Renal pelvis (tissue), 4 donors: ENCODE results near the gene ANKMY1. TPM values are rescaled to one million over a fixed set of nuclear protein-coding genes. Genes with fewer than 3 reads are reported as not detected.
A peak's percentile ranks its signal among the peaks of the same experiment; 100 is the strongest.
"Not testable (repeated sequence)": the region's sequence is repeated elsewhere in the genome, so short reads cannot be mapped to it uniquely, and the experiment has no call there.

Experiments used
- DNase-seq: peaks from one replicate; pipeline ENCODE4 v3.0.0-alpha.2; 2013
- polyA plus RNA-seq, 3 donors: library from polyadenylated mRNA; unstranded; fragments of 120-200 nt; gene quantifications; one replicate each; pipeline ENCODE4 v1.2.1, GENCODE V29; 2013; ENCODE audit not compliant: insufficient read length in 3 of 3

The ANKMY1 gene
- polyA plus RNA-seq, 3 donors, result 11.7 to 15.6 (median 12.6) TPM

DNA sequence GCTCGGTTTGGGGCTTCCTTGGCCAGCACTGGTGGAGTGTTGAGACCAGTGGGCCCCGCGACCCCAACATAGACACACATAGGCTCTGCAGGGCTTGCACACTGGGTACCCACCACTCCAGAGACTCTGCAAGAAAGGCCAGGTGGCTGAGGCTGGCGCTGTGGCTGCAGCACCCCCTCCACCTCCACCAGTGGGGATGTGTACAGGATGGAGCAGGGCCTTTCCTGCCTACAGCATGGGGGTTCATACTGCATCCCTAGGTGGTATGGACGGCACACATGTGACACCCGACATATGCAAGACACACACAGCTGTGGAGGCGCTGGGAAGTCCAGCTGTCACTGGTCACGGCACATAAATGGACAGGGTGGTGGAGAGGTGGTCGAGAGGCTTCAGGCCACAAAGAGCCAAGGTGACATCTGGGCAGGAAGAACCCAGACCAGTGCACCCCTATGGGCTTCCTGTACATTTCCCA, 11.8 kb upstream of the ANKMY1 start:
- no peak for DNase-seq

DNA sequence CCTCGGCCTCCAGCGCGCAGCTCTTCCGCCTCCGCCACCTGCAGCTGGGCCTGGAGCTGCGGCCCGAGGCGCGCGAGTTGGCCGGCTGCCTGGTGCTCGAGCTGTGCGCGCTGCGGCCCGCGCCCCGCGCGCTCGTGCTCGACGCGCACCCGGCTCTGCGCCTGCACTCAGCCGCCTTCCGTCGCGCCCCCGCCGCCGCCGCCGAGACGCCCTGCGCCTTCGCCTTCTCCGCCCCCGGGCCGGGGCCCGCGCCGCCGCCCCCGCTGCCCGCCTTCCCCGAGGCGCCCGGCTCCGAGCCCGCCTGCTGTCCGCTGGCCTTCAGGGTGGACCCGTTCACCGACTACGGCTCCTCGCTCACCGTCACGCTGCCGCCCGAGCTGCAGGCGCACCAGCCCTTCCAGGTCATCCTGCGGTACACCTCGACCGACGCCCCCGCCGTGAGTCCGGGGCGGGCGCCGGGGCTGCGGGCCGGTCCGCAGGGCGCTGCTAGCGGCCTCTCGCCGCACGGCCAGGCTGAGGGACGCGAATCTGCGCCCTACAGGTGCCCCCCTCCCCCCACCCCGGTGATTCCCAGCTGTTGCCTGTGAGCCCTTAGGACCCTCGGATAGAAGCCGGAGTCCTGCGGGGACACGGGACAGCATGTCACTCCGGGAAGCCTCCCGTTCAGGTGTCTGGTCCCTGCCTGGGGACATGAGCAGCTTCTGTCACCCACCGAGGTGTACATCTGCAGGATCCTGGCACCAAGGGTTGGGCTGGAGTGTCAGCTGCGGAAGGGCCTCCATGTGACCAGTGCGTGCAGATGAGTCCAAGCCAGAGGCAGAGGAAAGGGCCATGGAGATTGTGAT, 11.1 kb upstream of the ANKMY1 start:
- no peak for DNase-seq

DNA sequence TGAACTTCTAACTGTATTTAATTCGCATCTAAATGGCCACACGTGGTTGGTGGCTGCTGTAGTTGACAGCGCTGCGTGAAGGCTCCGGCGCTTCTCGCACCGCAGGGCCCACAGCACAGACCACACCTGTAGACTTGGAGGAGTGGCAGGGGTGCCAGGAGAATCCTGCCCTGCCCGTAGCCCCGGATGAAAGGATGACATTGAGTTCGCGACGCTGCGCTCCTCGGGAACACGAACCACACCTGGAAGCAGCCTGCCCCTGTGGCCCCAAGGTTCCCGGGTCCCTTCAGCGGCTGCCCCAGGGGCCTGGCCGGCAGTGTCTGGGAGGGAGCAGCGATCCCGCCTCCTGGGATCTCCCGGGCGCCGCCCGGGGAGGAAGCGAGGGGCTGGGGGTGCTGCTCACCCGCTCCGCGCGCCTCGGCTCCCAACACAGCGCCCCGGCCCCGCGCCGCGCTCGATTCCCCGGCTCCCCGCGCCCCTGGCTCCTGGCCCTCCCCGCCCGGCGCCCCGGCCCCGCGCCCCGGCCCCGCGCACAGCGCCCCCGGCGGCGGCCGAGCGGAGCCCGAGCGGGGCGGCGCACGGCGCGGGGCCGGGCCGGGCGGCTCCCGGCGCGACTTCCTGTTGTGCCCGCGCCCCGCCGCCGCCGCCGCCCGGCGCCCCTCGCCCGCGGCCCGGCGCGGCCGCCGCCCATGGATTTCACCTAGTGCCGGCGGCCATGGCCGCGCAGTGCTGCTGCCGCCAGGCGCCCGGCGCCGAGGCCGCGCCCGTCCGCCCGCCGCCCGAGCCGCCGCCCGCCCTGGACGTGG, 10.3 kb upstream of the ANKMY1 start, which contains the start of gene RNPEPL1:
Gene RNPEPL1, plus strand, starts transcription at position 613 of the 806 bp plus-strand sequence. Its CDS starts 103 bp downstream, at position 716.
- DNase-seq, result no peak

DNA sequence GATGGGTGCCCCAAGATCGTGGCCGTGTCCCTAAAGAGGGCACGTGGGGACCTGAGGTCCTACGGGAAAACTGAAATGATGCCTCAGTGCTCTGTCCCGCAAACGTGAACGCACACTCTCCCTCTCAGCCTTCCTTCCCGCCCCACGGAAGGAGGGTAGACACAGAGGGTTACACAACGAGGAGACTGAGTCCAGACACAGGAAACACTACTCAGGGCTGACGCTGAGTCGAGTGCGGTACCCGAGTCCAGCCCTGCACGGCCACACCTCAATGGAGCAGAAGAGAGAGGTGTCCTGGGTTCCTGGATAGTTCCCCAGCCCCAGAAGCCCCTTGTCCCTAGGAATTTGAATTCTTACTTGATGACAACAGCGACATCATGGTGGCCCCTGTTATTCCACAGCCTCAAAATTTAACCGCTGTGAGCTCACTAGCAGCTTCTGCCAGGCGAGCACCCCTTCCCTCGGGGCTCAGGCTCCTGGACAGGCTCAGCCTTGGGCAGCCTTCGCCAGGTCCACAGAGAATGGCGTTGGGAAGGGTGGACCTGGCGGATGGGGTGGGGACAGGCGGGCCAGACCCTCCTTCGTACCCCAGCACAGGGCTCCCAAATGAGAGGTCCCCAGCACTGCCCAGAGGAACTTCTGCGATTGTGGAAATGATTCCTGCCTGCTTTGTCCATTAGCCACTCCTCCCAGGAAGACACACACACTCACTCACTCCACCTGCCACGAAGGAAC, 9.5 kb upstream of the ANKMY1 start:
- DNase-seq, result no peak

DNA sequence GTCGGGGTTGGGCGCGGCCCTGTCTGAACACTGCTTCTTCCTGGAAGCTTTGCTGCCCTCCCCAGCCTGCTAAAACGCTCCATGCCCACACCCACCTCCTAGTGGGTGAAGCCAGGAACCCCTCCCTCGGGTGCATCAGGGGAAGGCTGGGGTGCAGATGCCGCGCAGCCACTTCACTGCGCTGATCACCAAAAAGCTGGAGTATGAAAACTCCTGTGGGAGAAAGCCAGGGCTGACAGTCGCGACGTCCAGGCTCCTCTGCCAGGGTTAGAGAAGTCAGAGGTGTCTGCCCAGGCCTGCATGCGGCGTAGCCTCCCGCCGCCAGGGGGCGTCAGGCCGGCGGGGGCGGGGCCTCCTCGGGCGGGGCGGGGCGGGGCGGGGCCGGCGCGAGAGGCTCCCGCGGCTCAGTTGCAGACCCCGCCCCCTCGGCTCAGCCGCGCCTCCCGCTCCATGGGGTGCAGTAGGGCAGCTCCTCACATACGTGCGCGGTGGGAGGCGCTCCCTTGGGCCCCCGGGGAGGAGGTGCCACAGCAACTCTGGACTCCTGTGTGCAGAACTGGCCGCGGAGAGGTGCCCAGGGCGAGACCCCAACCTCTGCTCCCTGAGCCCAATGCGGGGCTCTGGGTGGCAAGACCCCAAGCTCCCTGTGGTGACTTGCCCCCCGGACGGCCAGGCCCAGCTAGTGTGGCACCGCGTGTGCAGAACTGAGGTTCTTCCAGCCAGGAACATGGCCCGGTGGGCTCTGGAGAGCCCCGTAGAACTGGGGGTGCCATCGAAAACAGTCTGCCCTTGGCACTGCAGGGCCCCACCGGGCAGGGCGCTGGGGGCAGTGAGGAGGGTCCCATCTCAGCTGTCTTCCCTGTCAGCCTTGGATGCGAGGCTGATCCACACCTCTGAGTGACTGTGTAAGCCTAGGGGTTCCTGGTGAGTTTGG, 8.7 kb upstream of the ANKMY1 start:
- DNase-seq, result peak; percentile 68

DNA sequence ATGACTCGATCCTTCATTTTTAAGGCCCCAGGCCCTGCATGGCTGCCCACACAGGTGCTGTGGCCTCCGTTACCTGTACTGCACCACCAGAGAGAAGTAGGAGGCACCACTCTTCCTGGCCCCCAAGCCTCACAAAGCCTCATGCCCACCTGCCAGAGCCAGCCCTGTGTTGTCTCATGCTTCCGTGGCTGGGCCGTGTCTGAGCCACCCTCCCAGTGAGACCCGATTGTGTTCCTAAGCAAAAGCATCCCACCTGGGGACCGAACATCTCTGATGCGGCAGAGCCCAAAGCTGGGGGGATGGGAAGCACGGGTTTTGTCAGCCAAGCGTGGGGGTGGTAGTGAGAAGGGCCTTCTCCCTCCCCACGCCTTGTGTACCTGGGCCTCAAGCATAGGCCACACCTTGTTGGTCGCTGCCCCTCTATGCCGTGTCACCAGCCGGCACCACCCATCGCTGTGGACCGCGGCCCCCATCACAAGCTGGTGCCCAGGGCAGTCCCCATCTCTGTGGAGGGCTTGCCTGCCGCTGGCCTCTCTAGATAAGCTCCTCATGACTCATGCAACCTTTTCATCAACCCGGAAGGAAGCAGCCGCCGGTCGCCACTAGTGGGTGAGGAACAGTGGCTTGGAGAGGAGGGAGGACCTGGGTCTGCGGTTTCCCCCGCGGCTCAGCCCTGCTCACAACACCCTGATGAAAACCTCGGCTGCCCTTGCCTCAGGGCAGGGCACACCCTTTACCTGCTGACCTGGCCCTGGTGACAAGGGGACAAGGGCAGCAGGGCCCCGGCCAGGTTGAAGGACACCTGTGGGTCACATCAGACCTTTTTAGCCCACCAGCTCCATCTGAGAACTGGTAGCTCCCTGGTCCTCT, 7.8 kb upstream of the ANKMY1 start:
- no peak for DNase-seq

DNA sequence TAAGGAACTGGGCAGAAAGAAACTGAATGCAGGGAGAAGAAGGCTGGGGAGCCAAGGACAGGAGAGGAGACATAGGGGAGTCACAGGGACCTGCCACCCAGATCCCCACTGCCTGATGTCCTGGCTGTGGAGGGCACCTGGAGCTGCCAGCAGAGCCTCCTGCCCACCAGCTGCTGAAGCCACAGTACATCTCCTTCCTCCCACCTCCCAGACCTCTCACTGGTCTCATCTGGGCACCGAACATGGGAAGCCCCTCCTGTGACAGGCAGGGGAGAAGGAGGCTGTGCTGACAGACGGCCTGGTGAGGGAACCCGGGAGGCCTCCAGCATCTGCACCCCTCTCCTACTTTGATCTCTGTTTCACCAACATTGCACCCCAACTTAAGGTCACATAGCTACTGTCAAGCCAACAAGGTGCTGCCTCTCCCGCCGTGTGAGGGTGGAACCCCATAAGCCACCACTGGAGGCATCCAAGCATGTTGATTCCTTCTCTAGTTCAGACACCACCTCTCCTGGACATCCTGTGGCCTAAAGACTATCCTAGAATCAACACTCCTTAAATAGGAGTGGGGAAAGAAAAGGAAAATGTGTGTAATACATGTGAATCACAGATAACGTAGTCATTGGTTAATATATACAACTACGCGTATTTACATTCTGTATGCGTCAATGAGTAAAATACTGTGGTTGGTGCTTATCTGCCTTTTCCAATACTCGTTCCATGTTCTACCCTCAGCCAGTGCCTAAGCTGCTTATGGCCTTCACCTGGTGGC, 7.0 kb upstream of the ANKMY1 start:
- DNase-seq, result no peak

DNA sequence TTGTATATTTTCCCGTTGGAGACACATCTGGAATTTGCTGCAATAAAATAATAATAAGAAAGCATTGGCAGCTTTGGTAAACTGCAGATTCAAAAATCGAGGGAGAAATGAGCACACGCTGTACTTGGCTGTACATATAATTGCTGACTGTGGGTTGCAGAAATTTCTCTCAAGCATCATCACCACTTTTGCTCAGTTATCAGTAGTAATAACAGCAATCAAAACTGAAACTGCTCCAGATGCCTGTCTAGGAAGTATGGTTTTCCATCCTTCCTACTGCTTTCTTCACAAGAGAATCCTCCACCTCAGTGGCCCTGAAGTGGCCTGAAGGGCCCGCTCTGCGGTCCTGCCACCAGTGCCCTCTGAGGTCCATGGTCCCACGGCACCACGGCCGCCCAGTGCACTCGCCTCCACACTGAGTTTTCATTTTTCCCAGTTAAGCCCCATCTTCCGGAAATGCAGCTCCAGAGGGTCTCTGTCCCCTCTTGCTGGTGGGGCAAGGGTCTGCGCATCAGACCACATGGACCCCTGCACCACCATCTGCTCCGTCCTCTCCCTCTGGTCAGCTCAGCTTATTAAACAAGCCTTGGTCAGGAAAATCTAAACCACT, 6.3 kb upstream of the ANKMY1 start:
- DNase-seq, result no peak

DNA sequence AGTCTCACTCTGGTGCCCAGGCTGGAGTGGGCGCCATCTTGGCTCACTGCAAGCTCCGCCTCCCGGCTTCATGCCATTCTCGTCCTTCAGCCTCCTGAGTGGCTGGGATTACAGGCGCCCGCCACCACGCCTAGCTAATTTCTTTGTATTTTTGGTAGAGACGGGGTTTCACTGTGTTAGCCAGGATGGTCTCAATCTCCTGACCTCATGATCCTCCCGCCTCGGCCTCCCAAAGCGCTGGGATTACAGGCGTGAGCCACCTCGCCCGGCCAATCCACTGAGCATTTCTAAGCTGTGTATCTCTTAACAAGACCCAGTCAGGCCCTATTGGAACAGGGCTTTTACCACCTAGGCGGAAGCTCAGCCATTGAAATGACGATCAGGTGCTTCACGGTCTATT, 5.4 kb upstream of the ANKMY1 start:
- DNase-seq, result not testable (repeated sequence)

DNA sequence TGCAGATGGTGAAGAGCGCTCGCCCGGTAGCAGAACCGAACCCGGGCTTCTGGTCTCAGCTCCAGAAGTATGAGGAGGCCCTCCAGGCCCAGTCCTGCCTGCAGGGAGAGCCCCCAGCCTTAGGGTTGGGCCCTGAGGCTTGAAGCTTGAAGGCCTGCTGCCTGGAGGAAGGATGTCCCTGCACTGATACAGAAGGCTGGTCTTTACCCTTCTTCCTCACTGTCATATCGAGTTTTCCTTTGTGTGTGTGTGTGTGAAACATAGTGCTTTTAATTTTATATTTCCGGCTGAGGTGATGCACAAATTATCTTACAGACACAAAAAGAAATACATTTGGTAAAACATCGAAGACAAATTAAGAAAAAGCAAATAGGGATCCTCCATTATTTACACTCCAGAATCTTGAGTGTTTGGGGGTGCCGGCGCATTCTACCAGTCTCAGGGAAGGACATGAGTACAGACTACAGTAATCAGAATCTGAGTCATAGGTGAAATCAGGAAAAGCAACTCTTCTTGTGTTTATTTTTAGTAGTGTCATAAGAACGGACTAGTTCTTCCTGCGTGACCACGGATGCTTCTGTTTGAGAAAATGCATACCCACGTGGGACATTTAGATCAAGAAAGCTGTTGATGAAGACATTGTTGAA, 3.7 kb upstream of the ANKMY1 start:
- no peak for DNase-seq

DNA sequence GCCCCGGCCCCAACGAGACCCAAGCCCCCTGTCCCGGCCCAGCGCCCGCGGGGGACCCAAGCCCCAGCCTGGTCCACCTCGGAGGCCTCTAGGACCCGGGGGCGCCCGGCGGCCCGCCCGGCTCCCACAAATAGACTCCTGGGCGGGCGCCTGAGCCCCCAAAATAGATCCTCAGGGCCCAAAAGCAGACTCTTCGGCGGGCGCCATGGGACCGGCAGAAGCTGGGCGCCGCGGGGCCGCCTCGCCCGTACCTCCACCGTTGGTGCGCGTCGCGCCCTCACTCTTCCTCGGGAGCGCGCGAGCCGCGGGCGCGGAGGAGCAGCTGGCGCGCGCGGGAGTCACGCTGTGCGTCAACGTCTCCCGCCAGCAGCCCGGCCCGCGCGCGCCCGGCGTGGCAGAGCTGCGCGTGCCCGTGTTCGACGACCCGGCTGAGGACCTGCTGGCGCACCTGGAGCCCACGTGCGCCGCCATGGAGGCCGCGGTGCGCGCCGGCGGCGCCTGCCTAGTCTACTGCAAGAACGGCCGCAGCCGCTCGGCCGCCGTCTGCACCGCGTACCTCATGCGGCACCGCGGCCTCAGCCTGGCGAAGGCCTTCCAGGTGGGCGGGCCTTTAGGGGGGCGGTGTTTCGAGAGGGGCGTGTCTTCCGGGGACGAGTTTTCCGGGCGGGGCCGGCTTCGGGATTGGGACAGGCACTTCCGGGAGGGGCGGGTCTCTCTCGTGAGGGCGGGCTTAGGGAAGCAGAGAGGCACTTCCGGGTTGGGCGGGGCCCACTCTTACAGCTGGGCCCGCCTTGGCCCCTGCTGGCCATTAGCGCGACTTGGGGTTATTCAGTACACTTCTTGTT, 2.9 kb upstream of the ANKMY1 start:
- DNase-seq, result peak; percentile 98

DNA sequence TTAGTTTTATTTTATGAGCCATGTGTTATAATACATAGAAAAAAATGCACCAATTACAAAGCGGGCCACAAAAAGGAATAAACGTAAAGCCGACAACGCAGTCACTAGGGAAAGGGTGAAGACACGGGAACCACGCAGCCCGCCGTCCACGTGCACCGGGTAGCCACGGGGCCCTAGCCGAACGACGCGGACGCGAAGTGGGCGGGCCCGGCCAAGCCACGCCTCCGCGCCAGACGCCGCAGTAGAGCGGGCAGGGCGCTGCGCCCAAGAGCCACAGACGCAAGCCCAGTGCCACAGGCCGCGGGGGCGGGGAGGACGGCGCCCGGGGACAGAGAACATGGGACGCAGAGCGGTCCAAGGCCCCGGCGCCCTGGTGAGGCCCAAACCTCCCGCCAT, 2.3 kb upstream of the ANKMY1 start, which contains the start of gene DUSP28:
Gene DUSP28, plus strand, starts transcription at position 274 of the 396 bp plus-strand sequence. CDS start 328 bp downstream, outside the sequence.
- DNase-seq, result peak; percentile 80

DNA sequence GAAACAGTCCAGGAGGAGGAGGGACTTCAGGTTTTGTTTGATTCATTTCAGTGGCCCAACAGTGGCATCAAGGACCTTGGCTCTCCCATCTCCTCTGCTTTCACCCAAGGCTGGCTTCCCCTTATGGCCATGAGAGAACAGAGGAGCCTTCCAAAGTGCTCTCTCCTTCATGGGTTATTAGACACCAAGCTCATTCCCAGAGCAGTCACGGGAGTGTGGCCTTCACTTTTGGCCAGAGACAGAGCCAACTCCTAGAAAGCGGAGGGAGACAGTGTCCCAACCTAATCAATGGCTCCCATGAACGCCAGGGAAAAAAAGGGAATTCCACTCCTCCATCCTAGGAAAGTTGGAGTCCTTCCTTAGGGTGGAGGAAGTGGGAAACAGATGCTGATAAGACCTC, 1.5 kb upstream of the ANKMY1 start:
- no peak for DNase-seq

DNA sequence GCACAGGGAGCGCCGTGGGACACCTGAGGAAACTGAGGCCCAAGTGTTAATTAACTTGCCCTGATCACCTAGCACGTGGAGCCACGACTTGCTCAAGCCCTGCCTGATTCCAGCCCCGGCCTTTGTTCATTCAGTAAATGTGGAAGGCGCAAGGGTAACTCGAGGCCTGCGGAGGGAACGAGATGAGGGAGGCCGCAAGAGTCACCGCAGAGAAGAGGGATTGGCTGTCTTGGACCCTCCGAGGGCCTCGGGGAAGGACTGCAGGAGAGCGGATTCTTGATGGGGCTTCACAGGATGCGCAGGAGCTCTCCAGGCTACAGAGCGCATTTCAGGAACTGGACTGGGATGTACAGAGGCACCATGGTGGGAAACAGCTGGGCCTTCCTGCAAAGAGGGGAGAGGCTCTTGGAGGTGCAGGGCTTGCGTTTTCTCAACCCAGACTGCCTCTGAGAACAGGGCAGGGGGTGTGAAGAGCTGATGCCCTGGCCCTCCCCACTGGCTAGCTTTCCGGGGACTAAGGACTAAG, 511 bp upstream of the ANKMY1 start:
- DNase-seq, result no peak

DNA sequence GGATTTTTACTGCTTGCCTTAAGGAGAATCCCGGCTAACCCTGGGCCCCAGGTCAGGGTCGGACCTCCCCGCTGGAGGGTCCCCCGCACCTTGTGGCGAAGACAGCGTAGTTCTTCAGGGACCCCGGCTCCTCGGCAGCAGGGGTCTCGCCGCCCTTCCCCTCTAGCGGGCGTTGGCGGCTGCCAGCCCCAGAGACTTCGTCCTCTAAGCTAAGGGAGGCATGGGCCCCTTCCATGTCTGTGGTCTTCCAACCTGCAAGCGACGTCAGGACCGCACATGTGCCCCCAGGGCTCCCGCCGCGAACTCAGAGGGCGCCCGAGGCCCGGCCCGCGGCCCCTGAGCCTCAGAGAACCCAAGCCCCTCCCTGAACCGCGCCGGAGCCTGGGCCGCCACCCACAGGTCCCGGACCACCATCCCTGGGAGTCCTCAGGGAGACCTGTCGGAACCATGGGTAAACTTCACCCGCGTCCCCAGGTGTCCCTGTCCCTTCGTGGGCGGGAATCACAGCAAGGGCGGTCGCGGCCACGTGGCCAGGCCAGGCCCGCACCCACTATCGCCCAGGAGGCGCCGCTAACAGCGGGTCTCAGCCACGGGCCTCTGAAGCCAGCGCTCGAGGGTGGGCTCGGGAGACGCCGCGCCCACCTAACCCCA, 562 bp downstream of the ANKMY1 start:
- DNase-seq, result no peak

DNA sequence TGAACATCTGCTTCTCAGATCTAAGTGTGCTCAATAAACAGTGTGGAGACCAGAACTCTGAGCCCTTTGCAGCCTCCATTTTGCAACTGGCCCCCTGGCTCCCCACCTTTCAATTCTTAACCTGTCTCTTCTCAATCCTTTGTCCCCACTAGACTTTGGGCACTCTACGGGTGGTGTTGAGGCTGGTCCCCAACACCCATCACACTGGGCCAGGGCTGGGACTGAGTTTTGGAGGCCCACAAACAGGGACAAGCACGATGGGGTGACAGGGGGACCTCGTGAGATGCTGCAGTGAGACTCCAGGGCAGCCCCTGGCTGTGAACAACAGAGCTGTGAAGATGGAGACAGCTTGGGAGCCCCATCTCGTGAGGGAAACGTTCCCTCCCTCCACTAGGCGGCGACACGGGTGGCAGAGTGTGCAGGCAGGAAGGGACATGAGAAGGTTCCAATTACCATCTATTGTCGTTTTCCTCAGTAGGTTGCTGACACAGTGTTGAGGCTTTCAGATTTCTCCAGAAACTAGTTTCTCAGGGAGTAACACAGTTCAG, 1.2 kb downstream of the ANKMY1 start:
- DNase-seq, result peak; percentile 64
